ENCODE results near the gene BRAT1. TPM values are rescaled to one million over a fixed set of nuclear protein-coding genes. Genes with fewer than 3 reads are reported as not detected.

Gene BRAT1
- total RNA-seq, 2 experiments from 2014 or later = 44.7 to 52.0 TPM

DNA sequence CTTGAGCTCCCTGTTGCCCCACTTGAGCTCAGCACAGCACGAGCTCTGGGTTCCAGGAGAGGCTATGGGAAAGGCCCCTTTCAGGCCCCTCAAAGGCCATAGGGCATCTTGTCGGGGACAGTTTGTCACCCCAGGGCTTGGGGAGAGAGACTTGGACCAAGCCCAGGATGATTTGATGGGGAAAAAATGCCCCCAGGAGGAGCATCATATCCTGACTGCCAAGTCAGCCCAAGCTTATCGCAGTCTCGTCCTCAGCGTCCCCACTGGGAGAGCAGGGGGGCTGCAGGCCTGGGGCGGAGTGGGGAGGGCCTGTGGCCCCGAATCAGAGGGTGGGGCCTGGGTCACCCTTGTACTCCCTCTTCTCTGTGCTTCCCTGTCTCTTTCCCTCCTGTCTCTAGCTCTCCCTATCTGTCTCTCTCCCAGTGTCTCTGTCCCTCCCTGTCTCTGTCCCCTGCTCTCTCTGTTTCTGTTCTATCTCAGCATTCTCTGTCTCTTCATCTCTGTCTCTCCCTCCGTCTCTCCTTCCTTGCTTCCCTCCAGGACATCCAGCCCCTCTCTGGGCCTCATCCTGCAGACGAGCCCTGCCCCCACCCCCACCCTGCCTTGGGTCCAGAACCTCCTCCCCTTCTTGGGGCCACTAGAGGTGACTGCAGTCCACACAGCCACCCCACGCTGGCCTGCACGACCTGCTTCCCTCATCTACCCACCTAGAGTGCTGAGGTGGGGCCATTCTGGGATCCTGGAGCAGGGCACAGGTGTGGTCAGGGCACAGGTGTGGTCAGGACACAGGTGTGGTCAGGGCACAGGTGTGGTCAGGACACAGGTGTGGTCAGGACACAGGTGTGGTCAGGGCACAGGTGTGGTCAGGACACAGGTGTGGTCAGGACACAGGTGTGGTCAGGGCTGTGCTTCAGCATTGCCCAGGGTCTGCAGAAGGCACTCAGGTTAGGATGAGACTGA lies 61.8 kb downstream of the BRAT1 start:
- H3K9me3 ChIP-seq (ENCODE audit: low read length) = no peaks in the 10 kb centered on the region
- H3K4me3 ChIP-seq (ENCODE audit: low read depth, low read length, poor library complexity, severe bottlenecking) = no peak overlapping the region
- intact Hi-C loops (cut with micrococcal nuclease; ENCODE audit: unreplicated experiment) = no loop called here
- H3K79me2 ChIP-seq (ENCODE audit: insufficient read depth, low read depth, low read length) = no peaks in the 10 kb centered on the region
- H4K20me1 ChIP-seq (ENCODE audit: insufficient read depth, low read length) = no peaks in the 10 kb centered on the region; the same call in 1 of the 2 replicates
- TF ChIP-seq, protein P1, sequence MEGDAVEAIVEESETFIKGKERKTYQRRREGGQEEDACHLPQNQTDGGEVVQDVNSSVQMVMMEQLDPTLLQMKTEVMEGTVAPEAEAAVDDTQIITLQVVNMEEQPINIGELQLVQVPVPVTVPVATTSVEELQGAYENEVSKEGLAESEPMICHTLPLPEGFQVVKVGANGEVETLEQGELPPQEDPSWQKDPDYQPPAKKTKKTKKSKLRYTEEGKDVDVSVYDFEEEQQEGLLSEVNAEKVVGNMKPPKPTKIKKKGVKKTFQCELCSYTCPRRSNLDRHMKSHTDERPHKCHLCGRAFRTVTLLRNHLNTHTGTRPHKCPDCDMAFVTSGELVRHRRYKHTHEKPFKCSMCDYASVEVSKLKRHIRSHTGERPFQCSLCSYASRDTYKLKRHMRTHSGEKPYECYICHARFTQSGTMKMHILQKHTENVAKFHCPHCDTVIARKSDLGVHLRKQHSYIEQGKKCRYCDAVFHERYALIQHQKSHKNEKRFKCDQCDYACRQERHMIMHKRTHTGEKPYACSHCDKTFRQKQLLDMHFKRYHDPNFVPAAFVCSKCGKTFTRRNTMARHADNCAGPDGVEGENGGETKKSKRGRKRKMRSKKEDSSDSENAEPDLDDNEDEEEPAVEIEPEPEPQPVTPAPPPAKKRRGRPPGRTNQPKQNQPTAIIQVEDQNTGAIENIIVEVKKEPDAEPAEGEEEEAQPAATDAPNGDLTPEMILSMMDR (conservative IDR thresholded peaks at IDR 0.05; ENCODE audit: low read length) = no peak
- no peak for TF ChIP-seq EZH2phosphoT487 (IDR thresholded peaks at IDR 0.05; ENCODE audit: borderline replicate concordance, low read depth, low read length)
- no peak overlapping the region for H3K4me2 ChIP-seq (ENCODE audit: low read length)
- H3K36me3 ChIP-seq (ENCODE audit: insufficient read depth, low read length) = no peaks in the 10 kb centered on the region
- H3K27ac ChIP-seq (ENCODE audit: low read depth, low read length, poor library complexity, severe bottlenecking) = no peak overlapping the region
- no TSS peak for BruUV-seq (replicated peaks)
- no peak overlapping the region for H2AFZ ChIP-seq (ENCODE audit: low read length)
- H3K9me2 ChIP-seq (ENCODE audit: insufficient read depth, low read length) = no peaks in the 10 kb centered on the region
- H3K4me1 ChIP-seq (ENCODE audit: insufficient read depth, low read length, poor library complexity, severe bottlenecking) = no peaks in the 10 kb centered on the region
- DNase-seq (ENCODE audit: low spot score) = no peak
- CTCF ChIA-PET (ENCODE audit: unreplicated experiment) = no interaction called here
- POLR2A ChIA-PET = interaction anchor here (0.6 kb wide), 1 partner anchor 8 kb away, joined by 3 read pairs; no protein-coding TSS in a partner anchor

DNA sequence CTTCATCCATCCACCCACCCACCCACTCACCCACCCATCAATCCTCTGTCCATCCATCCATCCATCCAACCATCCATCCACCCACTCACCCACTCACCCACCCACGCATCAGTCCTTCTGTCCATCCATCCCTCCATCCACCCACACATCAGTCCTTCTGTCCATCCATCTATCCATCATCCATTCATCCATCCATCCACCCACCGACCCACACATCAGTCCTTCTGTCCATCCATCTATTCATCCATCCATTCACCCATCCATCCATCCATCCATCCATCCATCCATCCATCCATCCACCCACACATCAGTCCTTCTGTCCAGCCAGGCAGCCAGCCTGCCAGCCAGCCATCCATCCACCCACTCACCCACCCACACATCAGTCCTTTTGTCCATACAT lies 63.3 kb downstream of the BRAT1 start:
- Histone ChIP-seq H3K4me3 (ENCODE audit: low read depth, low read length, poor library complexity, severe bottlenecking) (no peak overlapping the region), H3K9me3 (ENCODE audit: low read length) (no peaks in the 10 kb centered on the region), H3K27ac (ENCODE audit: low read depth, low read length, poor library complexity, severe bottlenecking) (no peak overlapping the region), H3K36me3 (ENCODE audit: insufficient read depth, low read length) (no peaks in the 10 kb centered on the region), H3K79me2 (ENCODE audit: insufficient read depth, low read depth, low read length) (no peaks in the 10 kb centered on the region), H2AFZ (ENCODE audit: low read length) (no peak overlapping the region), H3K9me2 (ENCODE audit: insufficient read depth, low read length) (no peaks in the 10 kb centered on the region), H3K4me2 (ENCODE audit: low read length) (no peak overlapping the region), H4K20me1 (ENCODE audit: insufficient read depth, low read length) (no peaks in the 10 kb centered on the region), H3K4me1 (ENCODE audit: insufficient read depth, low read length, poor library complexity, severe bottlenecking) (no peaks in the 10 kb centered on the region)
- ChIA-PET POLR2A (no interaction called here), CTCF (ENCODE audit: unreplicated experiment) (no interaction called here)
- no peak for DNase-seq (ENCODE audit: low spot score)
- TF ChIP-seq EZH2phosphoT487 (IDR thresholded peaks at IDR 0.05; ENCODE audit: borderline replicate concordance, low read depth, low read length) = no peak
- TF ChIP-seq, protein P1 (conservative IDR thresholded peaks at IDR 0.05; ENCODE audit: low read length) = no peak
- no TSS peak for BruUV-seq (replicated peaks)
- intact Hi-C loops (cut with micrococcal nuclease; ENCODE audit: unreplicated experiment) = no loop called here

DNA sequence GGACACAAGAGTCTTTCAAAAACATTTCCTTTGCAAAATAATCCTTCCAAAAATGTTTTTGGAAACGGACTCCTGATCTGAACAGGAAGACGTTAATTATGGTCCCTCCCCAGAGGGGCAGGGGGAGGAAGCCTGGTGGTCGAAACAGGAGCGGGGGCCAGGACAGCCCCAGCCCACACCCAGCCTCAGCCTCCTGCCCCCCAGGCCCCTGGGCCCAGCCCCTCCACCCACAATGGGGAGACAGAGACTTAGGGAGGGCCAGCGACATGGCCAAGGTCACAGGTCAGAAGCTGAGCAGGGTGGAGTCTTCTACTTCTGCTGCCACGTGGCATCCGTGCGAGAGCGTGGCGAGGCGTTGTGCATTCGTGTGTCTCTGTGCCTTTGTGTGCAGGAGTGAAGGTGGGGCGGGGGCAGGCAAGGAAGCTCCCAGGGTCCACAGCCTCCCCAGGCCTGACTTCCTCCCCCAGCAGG lies 65.1 kb downstream of the BRAT1 start:
- Histone ChIP-seq H3K4me3 (ENCODE audit: low read depth, low read length, poor library complexity, severe bottlenecking) (no peak overlapping the region), H3K36me3 (ENCODE audit: insufficient read depth, low read length) (no peaks in the 10 kb centered on the region), H3K4me1 (ENCODE audit: insufficient read depth, low read length, poor library complexity, severe bottlenecking) (no peaks in the 10 kb centered on the region), H3K9me2 (ENCODE audit: insufficient read depth, low read length) (no peaks in the 10 kb centered on the region), H3K4me2 (ENCODE audit: low read length) (no peak overlapping the region), H4K20me1 (ENCODE audit: insufficient read depth, low read length) (no peaks in the 10 kb centered on the region), H3K9me3 (ENCODE audit: low read length) (no peaks in the 10 kb centered on the region), H3K79me2 (ENCODE audit: insufficient read depth, low read depth, low read length) (no peaks in the 10 kb centered on the region), H3K27ac (ENCODE audit: low read depth, low read length, poor library complexity, severe bottlenecking) (no peak overlapping the region), H2AFZ (ENCODE audit: low read length) (no peak overlapping the region)
- no TSS peak for BruUV-seq (replicated peaks)
- DNase-seq (ENCODE audit: low spot score) = no peak
- CTCF ChIA-PET (ENCODE audit: unreplicated experiment) = no interaction called here
- no peak for TF ChIP-seq EZH2phosphoT487 (IDR thresholded peaks at IDR 0.05; ENCODE audit: borderline replicate concordance, low read depth, low read length)
- TF ChIP-seq, protein P1 (conservative IDR thresholded peaks at IDR 0.05; ENCODE audit: low read length) = no peak
- POLR2A ChIA-PET = no interaction called here
- intact Hi-C loops (cut with micrococcal nuclease; ENCODE audit: unreplicated experiment) = no loop called here
